HEK293 (cell line): ENCODE results near the gene SIRPA.

ENCODE experiments used
- CTCF ChIA-PET: fragments of 350-600 bp; formaldehyde crosslinking; extraction: SDS; loops from one replicate; lab custom pipeline; 2021; ENCODE audit warnings: antibody characterized with exemption; lab: Yijun Ruan, JAX
- POLR2A ChIA-PET: fragments of 300-600 bp; formaldehyde crosslinking; extraction: SDS; loops from one replicate; lab custom pipeline; 2020; ENCODE audit warnings: antibody characterized with exemption, inconsistent platforms; lab: Yijun Ruan, JAX
- H3K27ac ChIP-seq: fragments of 200-500 bp; sonication (Bioruptor generic); 2 replicates; pipeline ENCODE4 v1.5.1; 2014; ENCODE audit warnings: low read depth, low read length, control low read depth, inconsistent platforms; ENCODE audit errors: extremely low read depth
- H3K36me3 ChIP-seq, 2 experiments: fragments of 200-500 bp in 1 of 2; sonication (Bioruptor generic) in 1 of 2; 1 replicate in 1 of 2; 2 replicates in 1 of 2; pipeline ENCODE4 v1.5.1; 2014 to 2017; ENCODE audit warnings: inconsistent platforms in 2 of 2, low read length in 2 of 2; ENCODE audit not compliant: control insufficient read depth in 2 of 2, insufficient read depth in 1 of 2
- H3K4me1 ChIP-seq: fragments of 200-500 bp; sonication (Bioruptor generic); 2 replicates; pipeline ENCODE4 v1.5.1; 2014; ENCODE audit warnings: mild to moderate bottlenecking, low read length, inconsistent platforms; ENCODE audit not compliant: control insufficient read depth, insufficient read depth
- H3K4me3 ChIP-seq: 2 replicates; pipeline ENCODE4 v1.5.1; 2011; ENCODE audit warnings: low read depth, mild to moderate bottlenecking, control low read depth, low read length, moderate library complexity
- H3K9me3 ChIP-seq: fragments of 200-500 bp; sonication (Bioruptor generic); 2 replicates; pipeline ENCODE4 v1.5.1; 2014; ENCODE audit warnings: low read depth, low read length, inconsistent platforms; ENCODE audit not compliant: control insufficient read depth, insufficient read depth
- BCL6B ChIP-seq: fragments of 450-650 bp; formaldehyde crosslinking; IDR thresholded peaks from 2 replicates; pipeline ENCODE4 v1.5.1; 2017; ENCODE audit warnings: missing biosample characterization, missing genetic modification characterization
- INSM2 ChIP-seq: fragments of 450-650 bp; formaldehyde crosslinking; IDR thresholded peaks from 2 replicates; pipeline ENCODE4 v1.5.1; 2016; ENCODE audit warnings: missing biosample characterization, missing genetic modification characterization
- KLF8 ChIP-seq: fragments of 450-650 bp; formaldehyde crosslinking; IDR thresholded peaks from 2 replicates; pipeline ENCODE4 v1.5.1; 2016; ENCODE audit warnings: missing biosample characterization, missing genetic modification characterization
- OSR2 ChIP-seq: fragments of 450-650 bp; formaldehyde crosslinking; IDR thresholded peaks from 2 replicates; pipeline ENCODE4 v1.5.1; 2016; ENCODE audit warnings: missing biosample characterization, missing genetic modification characterization
- PRDM1 ChIP-seq: fragments of 450-650 bp; formaldehyde crosslinking; IDR thresholded peaks from 2 replicates; pipeline ENCODE4; 2016; ENCODE audit warnings: missing biosample characterization, missing genetic modification characterization
- PRDM6 ChIP-seq: fragments of 450-650 bp; formaldehyde crosslinking; IDR thresholded peaks from 2 replicates; pipeline ENCODE4 v1.5.1; 2017; ENCODE audit warnings: missing biosample characterization, missing genetic modification characterization
- REST ChIP-seq: fragments of 450-650 bp; formaldehyde crosslinking; IDR thresholded peaks from 2 replicates; pipeline ENCODE4 v1.5.1; 2016; ENCODE audit warnings: missing biosample characterization, missing genetic modification characterization
- SALL2 ChIP-seq: fragments of 450-650 bp; formaldehyde crosslinking; IDR thresholded peaks from 2 replicates; pipeline ENCODE4 v1.5.0; 2017; ENCODE audit warnings: missing biosample characterization, mild to moderate bottlenecking, missing genetic modification characterization, borderline replicate concordance
- ZBTB1 ChIP-seq: fragments of 450-650 bp; formaldehyde crosslinking; IDR thresholded peaks from 2 replicates; pipeline ENCODE4 v1.5.1; 2016; ENCODE audit warnings: missing biosample characterization, missing genetic modification characterization
- ZBTB7A ChIP-seq: fragments of 450-650 bp; formaldehyde crosslinking; IDR thresholded peaks from 2 replicates; pipeline ENCODE4 v1.5.1; 2016; ENCODE audit warnings: low read depth, missing biosample characterization, missing genetic modification characterization
- ZFHX2 ChIP-seq: fragments of 450-650 bp; formaldehyde crosslinking; conservative IDR thresholded peaks from 2 replicates; pipeline ENCODE4 v1.5.1; 2016; ENCODE audit warnings: missing biosample characterization, missing genetic modification characterization
- ZIC2 ChIP-seq: fragments of 450-650 bp; formaldehyde crosslinking; IDR thresholded peaks from 2 replicates; pipeline ENCODE4 v1.5.1; 2016; ENCODE audit warnings: missing biosample characterization, missing genetic modification characterization
- ZNF174 ChIP-seq: fragments of 450-650 bp; formaldehyde crosslinking; IDR thresholded peaks from 2 replicates; pipeline ENCODE4 v1.5.0; 2017; ENCODE audit warnings: missing biosample characterization, mild to moderate bottlenecking, missing genetic modification characterization
- ZNF239 ChIP-seq: fragments of 450-650 bp; formaldehyde crosslinking; IDR thresholded peaks from 2 replicates; pipeline ENCODE4 v1.5.1; 2016; ENCODE audit warnings: missing biosample characterization, missing genetic modification characterization
- ZNF324 ChIP-seq: fragments of 450-650 bp; formaldehyde crosslinking; IDR thresholded peaks from 2 replicates; pipeline ENCODE4 v1.5.1; 2016; ENCODE audit warnings: missing biosample characterization, missing genetic modification characterization
- ZNF362 ChIP-seq: fragments of 450-650 bp; formaldehyde crosslinking; IDR thresholded peaks from 2 replicates; pipeline ENCODE4 v1.5.1; 2016; ENCODE audit warnings: missing biosample characterization, missing genetic modification characterization
- ZNF48 ChIP-seq: fragments of 450-650 bp; formaldehyde crosslinking; IDR thresholded peaks from 2 replicates; pipeline ENCODE4 v1.5.1; 2016; ENCODE audit warnings: missing biosample characterization, missing genetic modification characterization
- ZNF488 ChIP-seq: fragments of 450-650 bp; formaldehyde crosslinking; IDR thresholded peaks from 2 replicates; pipeline ENCODE4 v1.5.1; 2016; ENCODE audit warnings: missing biosample characterization, missing genetic modification characterization
- ZNF510 ChIP-seq: fragments of 450-650 bp; formaldehyde crosslinking; IDR thresholded peaks from 2 replicates; pipeline ENCODE4 v1.5.1; 2018; ENCODE audit warnings: mild to moderate bottlenecking, missing genetic modification characterization, missing biosample characterization; ENCODE audit not compliant: insufficient replicate concordance
- ZNF791 ChIP-seq: fragments of 450-650 bp; formaldehyde crosslinking; IDR thresholded peaks from 2 replicates; pipeline ENCODE4 v1.5.1; 2016; ENCODE audit warnings: missing biosample characterization, missing genetic modification characterization
- ZNF843 ChIP-seq: fragments of 450-650 bp; formaldehyde crosslinking; IDR thresholded peaks from 2 replicates; pipeline ENCODE4 v1.5.1; 2016; ENCODE audit warnings: missing biosample characterization, missing genetic modification characterization
- ZSCAN5A ChIP-seq: fragments of 450-650 bp; formaldehyde crosslinking; IDR thresholded peaks from 2 replicates; pipeline ENCODE4 v1.5.1; 2016; ENCODE audit warnings: missing biosample characterization, missing genetic modification characterization

The SIRPA gene

GRCh38 chr20:1979106-1979778 lies 84.0 kb downstream of the SIRPA start:
- POLR2A ChIA-PET = no interaction called here
- Histone ChIP-seq H3K4me1 (no peaks in the 10 kb centered on the region), H3K4me3 (no peak overlapping the region), H3K27ac (no peak overlapping the region), H3K9me3 (no peaks in the 10 kb centered on the region), H3K36me3 (no peaks in the 10 kb centered on the region)
- no peak for TF ChIP-seq ZSCAN5A (tag by site-specific recombination)
- peak; percentile 93 for TF ChIP-seq REST (tag by site-specific recombination)
- CTCF ChIA-PET = interaction anchor here (0.7 to 1.4 kb wide), 2 partner anchors 27 to 191 kb away, joined by 3 read pairs; no protein-coding TSS in a partner anchor

GRCh38 chr20:1982686-1983085 lies 87.5 kb downstream of the SIRPA start:
- no peaks in the 10 kb centered on the region for H3K9me3 ChIP-seq
- no peaks in the 10 kb centered on the region for H3K4me1 ChIP-seq
- no peak for TF ChIP-seq ZNF791 (tag by site-specific recombination)
- TF ChIP-seq ZBTB1 (tag by site-specific recombination) = no peak
- no peak for TF ChIP-seq ZNF488 (tag by site-specific recombination)
- no peak for TF ChIP-seq ZNF362
- TF ChIP-seq ZFHX2 (tag by site-specific recombination) = no peak
- no peak for TF ChIP-seq ZNF174 (tag by site-specific recombination)
- TF ChIP-seq SALL2 (tag by site-specific recombination) = no peak
- TF ChIP-seq OSR2 (tag by site-specific recombination) = no peak
- no peak for TF ChIP-seq ZNF239 (tag by site-specific recombination)
- TF ChIP-seq ZNF324 (tag by site-specific recombination) = no peak
- TF ChIP-seq ZNF510 (tag by site-specific recombination) = no peak
- no peak for TF ChIP-seq ZNF48 (tag by site-specific recombination)
- no peak for TF ChIP-seq INSM2 (tag by site-specific recombination)
- TF ChIP-seq PRDM1 (tag by site-specific recombination) = no peak
- TF ChIP-seq ZIC2 (tag by site-specific recombination) = no peak
- no peak for TF ChIP-seq ZNF843 (tag by site-specific recombination)
- no peak for TF ChIP-seq PRDM6
- no peak for TF ChIP-seq KLF8 (tag by site-specific recombination)
- no peak for TF ChIP-seq BCL6B (tag by site-specific recombination)
- TF ChIP-seq ZBTB7A (tag by site-specific recombination) = no peak
- TF ChIP-seq, all 188 proteins: peak for 0
- Histone ChIP-seq H3K36me3 (no peaks in the 10 kb centered on the region), H3K4me3 (no peak overlapping the region), H3K27ac (no peak overlapping the region)
- ChIA-PET POLR2A (no interaction called here), CTCF (interaction anchor here (0.6 to 1.2 kb wide), 2 partner anchors 24 to 471 kb away, joined by 4 to 5 read pairs; no protein-coding TSS in a partner anchor)
